Fibroblast of the conjunctiva (primary cell): ENCODE measurements around the gene ACBD6.

ENCODE experiments used
- DNase-seq: peaks from one replicate; pipeline ENCODE4 v3.0.0-alpha.2; 2010; ENCODE audit warnings: low read depth

ACBD6 gene

GRCh38 chr1:180291004-180291403, 211.4 kb downstream of the ACBD6 start:
- DNase-seq: no peak

GRCh38 chr1:180290265-180291001, 211.9 kb downstream of the ACBD6 start:
- no peak for DNase-seq

- no peak for DNase-seq
These were observed 213.4 kb downstream of the ACBD6 start for GRCh38 chr1:180288940-180289339.

- no peak for DNase-seq
These were observed 214.2 kb downstream of the ACBD6 start for GRCh38 chr1:180287988-180288705.

GRCh38 chr1:180286417-180286816, 216.0 kb downstream of the ACBD6 start:
- no peak for DNase-seq

- DNase-seq: no peak
These were observed 219.3 kb downstream of the ACBD6 start for GRCh38 chr1:180283098-180283497.

GRCh38 chr1:180282401-180283044, 219.9 kb downstream of the ACBD6 start:
- DNase-seq: no peak

GRCh38 chr1:180281490-180281889, 220.9 kb downstream of the ACBD6 start:
- no peak for DNase-seq

- no peak for DNase-seq
These were observed 221.8 kb downstream of the ACBD6 start for GRCh38 chr1:180280617-180281016.

GRCh38 chr1:180279651-180280050, 222.7 kb downstream of the ACBD6 start:
- DNase-seq: no peak

- no peak for DNase-seq
These were observed 223.6 kb downstream of the ACBD6 start for GRCh38 chr1:180278596-180279395.

- no peak for DNase-seq
These were observed 224.2 kb downstream of the ACBD6 start for GRCh38 chr1:180278194-180278515.

GRCh38 chr1:180277476-180278193, 224.7 kb downstream of the ACBD6 start:
- no peak for DNase-seq

- DNase-seq: no peak
These were observed 226.7 kb downstream of the ACBD6 start for GRCh38 chr1:180275726-180276125.

- DNase-seq: no peak
These were observed 228.2 kb downstream of the ACBD6 start for GRCh38 chr1:180274221-180274620.

- no peak for DNase-seq
These were observed 229.3 kb downstream of the ACBD6 start for GRCh38 chr1:180273066-180273465.

- DNase-seq: no peak
These were observed 230.0 kb downstream of the ACBD6 start for GRCh38 chr1:180272395-180272794.

- DNase-seq: peak; percentile 21
These were observed 230.8 kb downstream of the ACBD6 start for GRCh38 chr1:180271272-180272255.

GRCh38 chr1:180270530-180271271, 231.7 kb downstream of the ACBD6 start:
- DNase-seq: no peak
